ENCODE results near the gene DSTN. TPM values are rescaled to one million over a fixed set of nuclear protein-coding genes. Genes with fewer than 3 reads are reported as not detected.

The DSTN gene
- total RNA-seq: 146 and 147 TPM in 2 replicates

GRCh38 chr20:17569616-17570346 is at the start of gene DSTN:
DSTN (plus strand) TSS chr20:17570075; CDS start chr20:17570209, 134 bp downstream.

GRCh38 chr20:17530716-17531664 is 38.9 kb upstream of the DSTN start, which contains the start of gene BFSP1:
BFSP1 (minus strand) TSS chr20:17531379; CDS start chr20:17531329, 50 bp downstream.

Other genes starting within 250 kb of the DSTN start
- 0.73 and 0.98 TPM in 2 replicates for gene BFSP1, start 38.7 kb upstream of the DSTN start, total RNA-seq
- 76.4 and 121 TPM in 2 replicates for gene RRBP1, start 112.2 kb downstream of the DSTN start, total RNA-seq
- not detected in 2 replicates for gene BANF2, start 129.9 kb downstream of the DSTN start, total RNA-seq